ENCODE data around the gene PSMC3IP.
A peak's percentile ranks its signal among the peaks of the same experiment; 100 is the strongest.

PSMC3IP gene

GRCh38 chr17:42585353-42585752 lies 7.8 kb upstream of the PSMC3IP start:
- no peak for DNase-seq (ENCODE audit: low spot score)

- no peak for DNase-seq (ENCODE audit: low spot score)
Observed at GRCh38 chr17:42584880-42585279, 7.4 kb upstream of the PSMC3IP start.

GRCh38 chr17:42581744-42582270 lies 4.3 kb upstream of the PSMC3IP start:
- no peak for DNase-seq (ENCODE audit: low spot score)

- DNase-seq (ENCODE audit: low spot score): no peak
Observed at GRCh38 chr17:42579794-42580551, 2.4 kb upstream of the PSMC3IP start.

- DNase-seq (ENCODE audit: low spot score): peak; percentile 93
Observed at GRCh38 chr17:42578282-42578869, 847 bp upstream of the PSMC3IP start.

- DNase-seq (ENCODE audit: low spot score): no peak
Observed at GRCh38 chr17:42577140-42577531, 393 bp downstream of the PSMC3IP start.

- DNase-seq (ENCODE audit: low spot score): no peak
Observed at GRCh38 chr17:42574463-42574862, 3.1 kb downstream of the PSMC3IP start.

- DNase-seq (ENCODE audit: low spot score): no peak
Observed at GRCh38 chr17:42573095-42573494, 4.4 kb downstream of the PSMC3IP start.

- DNase-seq (ENCODE audit: low spot score): no peak
Observed at GRCh38 chr17:42571435-42572225, 5.9 kb downstream of the PSMC3IP start.

- no peak for DNase-seq (ENCODE audit: low spot score)
Observed at GRCh38 chr17:42568341-42569111, 9.0 kb downstream of the PSMC3IP start.

GRCh38 chr17:42566883-42567573 lies 10.5 kb downstream of the PSMC3IP start, which contains the start of gene MLX:
TSS of gene MLX (plus strand) at chr17:42567100. CDS start at chr17:42567125, 25 bp downstream.
- peak; percentile 100 for DNase-seq (ENCODE audit: low spot score)

- no peak for DNase-seq (ENCODE audit: low spot score)
Observed at GRCh38 chr17:42566215-42566882, 11.2 kb downstream of the PSMC3IP start.

- no peak for DNase-seq (ENCODE audit: low spot score)
Observed at GRCh38 chr17:42565523-42566214, 11.9 kb downstream of the PSMC3IP start.

- no peak for DNase-seq (ENCODE audit: low spot score)
Observed at GRCh38 chr17:42564815-42565522, 12.6 kb downstream of the PSMC3IP start.

- no peak for DNase-seq (ENCODE audit: low spot score)
Observed at GRCh38 chr17:42563950-42564349, 13.6 kb downstream of the PSMC3IP start.

- DNase-seq (ENCODE audit: low spot score): no peak
Observed at GRCh38 chr17:42563543-42563942, 14.0 kb downstream of the PSMC3IP start.

- no peak for DNase-seq (ENCODE audit: low spot score)
Observed at GRCh38 chr17:42563143-42563509, 14.4 kb downstream of the PSMC3IP start.

- DNase-seq (ENCODE audit: low spot score): peak; percentile 52
Observed at GRCh38 chr17:42562388-42563142, 15.0 kb downstream of the PSMC3IP start.
